SK-MEL-5 (cell line): ENCODE measurements around the gene MCCC2. TPM values are rescaled to one million over a fixed set of nuclear protein-coding genes. Genes with fewer than 3 reads are reported as not detected.
"Not testable (repeated sequence)": the region's sequence is repeated elsewhere in the genome, so short reads cannot be mapped to it uniquely, and the experiment has no call there.

Experiments
- DNase-seq: peaks from one replicate; pipeline ENCODE4 v3.0.0-alpha.2; 2016; ENCODE audit warnings: low read depth, low spot score
- in situ Hi-C: cut with HindIII; loops from 2 replicates; pipeline ENCODE4 v1.10.0; 2016; ENCODE audit warnings: low sequenced_read_pairs, high pct_unique_total_duplicates, low pct_unique_long_range_greater_than_20kb
- total RNA-seq: library from RNA; depleted of rRNA; stranded (reverse); fragments of >200 nt; shearing (Covaris generic); gene quantifications from 2 replicates; pipeline ENCODE4 v1.2.3, GENCODE V29; 2014

The MCCC2 gene
- total RNA-seq, 1 experiment from 2014 or later = 56.4 TPM

- in situ Hi-C loops = no loop called here
- no peak for DNase-seq
Observed at GRCh38 chr5:71640408-71640807, 53.3 kb downstream of the MCCC2 start.

- in situ Hi-C loops = no loop called here
- DNase-seq = no peak
Observed at GRCh38 chr5:71645030-71645429, 57.9 kb downstream of the MCCC2 start.

- in situ Hi-C loops, DNase-seq: not testable (repeated sequence)
Observed at GRCh38 chr5:71650940-71651339, 63.8 kb downstream of the MCCC2 start.

- in situ Hi-C loops = no loop called here
- DNase-seq = no peak
Observed at GRCh38 chr5:71651579-71651978, 64.4 kb downstream of the MCCC2 start.

GRCh38 chr5:71652349-71652748 is 65.2 kb downstream of the MCCC2 start:
- in situ Hi-C loops = no loop called here

GRCh38 chr5:71652803-71653543 is 65.8 kb downstream of the MCCC2 start:
- DNase-seq = no peak
- in situ Hi-C loops = no loop called here

More at GRCh38 chr5:71652349-71652748, 65.2 kb downstream of the MCCC2 start:
- no peak for DNase-seq

- in situ Hi-C loops = no loop called here
- DNase-seq = peak; percentile 45
Observed at GRCh38 chr5:71658916-71659662, 71.9 kb downstream of the MCCC2 start.

- no peak for DNase-seq
- in situ Hi-C loops = no loop called here
Observed at GRCh38 chr5:71662381-71662780, 75.2 kb downstream of the MCCC2 start.

GRCh38 chr5:71663191-71663969 is 76.2 kb downstream of the MCCC2 start:
- in situ Hi-C loops = no loop called here
- DNase-seq = no peak

- in situ Hi-C loops, DNase-seq: not testable (repeated sequence)
Observed at GRCh38 chr5:71664615-71665014, 77.5 kb downstream of the MCCC2 start.

- in situ Hi-C loops = no loop called here
- no peak for DNase-seq
Observed at GRCh38 chr5:71666321-71666720, 79.2 kb downstream of the MCCC2 start.

GRCh38 chr5:71677977-71678376 is 90.8 kb downstream of the MCCC2 start:
- DNase-seq = no peak
- in situ Hi-C loops = no loop called here

- no peak for DNase-seq
- in situ Hi-C loops = no loop called here
Observed at GRCh38 chr5:71679714-71680113, 92.6 kb downstream of the MCCC2 start.

- no peak for DNase-seq
- in situ Hi-C loops = no loop called here
Observed at GRCh38 chr5:71680510-71680909, 93.4 kb downstream of the MCCC2 start.

- in situ Hi-C loops = no loop called here
- no peak for DNase-seq
Observed at GRCh38 chr5:71681296-71681695, 94.2 kb downstream of the MCCC2 start.

GRCh38 chr5:71684309-71684708 is 97.2 kb downstream of the MCCC2 start:
- in situ Hi-C loops = no loop called here
- no peak for DNase-seq

- in situ Hi-C loops = no loop called here
- no peak for DNase-seq
Observed at GRCh38 chr5:71693828-71694427, 106.8 kb downstream of the MCCC2 start.

- no peak for DNase-seq
- in situ Hi-C loops = no loop called here
Observed at GRCh38 chr5:71695071-71695470, 107.9 kb downstream of the MCCC2 start.
